ENCODE data around the gene ECE1. TPM values are rescaled to one million over a fixed set of nuclear protein-coding genes. Genes with fewer than 3 reads are reported as not detected.

ECE1 gene
- total RNA-seq, result 100 to 1,000 TPM in 3 of 4 donors, 10 to 100 TPM in 1; 55.9 to 149 (median 112) TPM

GRCh38 chr1:21289700-21290545, at the start of gene ECE1:
Gene ECE1, minus strand, starts transcription at chr1:21290463. Its CDS starts 49 bp downstream, at chr1:21290414.
- TF ChIP-seq EP300 (IDR thresholded peaks at IDR 0.05; ENCODE audit: low read depth) (no peak), CTCF (IDR thresholded peaks at IDR 0.05) (no peak), POLR2AphosphoS5 (IDR thresholded peaks at IDR 0.05) (peak in 1 of 3 donors; percentile 33), POLR2A (IDR thresholded peaks at IDR 0.05) (peak; percentile 19)
- H3K9me3 ChIP-seq, result no peaks in the 10 kb centered on the region
- no peaks in the 10 kb centered on the region for H3K36me3 ChIP-seq
- peaks cover 29 to 67% (median 38%) of the 10 kb centered on the region in 4 donors for H3K4me1 ChIP-seq
- peak; percentile 69 for DNase-seq
- in situ Hi-C loops (cut with MboI; ENCODE audit: low pct_ligation_motif_present in 1 of 4, low pct_unique_long_range_greater_than_20kb in 1 of 4, low sequenced_read_pairs in 3 of 4) (no loop called here), intact Hi-C loops (cut with DNase I; ENCODE audit: low total_unique reads) (no loop called here)
- no peaks in the 10 kb centered on the region for H3K27me3 ChIP-seq
- peak within 1 kb of the TSS; percentile 46 to 63 (median 61) for H3K4me3 ChIP-seq
- peak within 1 kb of the TSS; percentile 78 to 85 (median 80) for H3K27ac ChIP-seq
- 1% methylated on average over 27 of the region's 90 CpGs; no CpG with 5 or more reads in 1 of the 2 donors for WGBS, 2 donors (ENCODE audit: low coverage in 1 of 2)

- 67 to 68% methylated on average over 5 to 9 of the region's 9 CpGs for WGBS, 2 donors (ENCODE audit: low coverage in 1 of 2)
- TF ChIP-seq EP300 (IDR thresholded peaks at IDR 0.05; ENCODE audit: low read depth) (no peak), POLR2AphosphoS5 (IDR thresholded peaks at IDR 0.05) (no peak)
- H3K9me3 ChIP-seq, result no peaks in the 10 kb centered on the region
- intact Hi-C loops (cut with DNase I; ENCODE audit: low total_unique reads), result loop anchor here (5.0 kb wide), 1 partner anchor 32 kb away; no protein-coding TSS in a partner anchor
- H3K4me1 ChIP-seq, result peaks cover 83 to 99% (median 98%) of the 10 kb centered on the region in 4 donors
- peak overlapping the region; percentile 85 to 98 (median 91) for H3K27ac ChIP-seq
- H3K4me3 ChIP-seq, result no peak overlapping the region
- DNase-seq, result no peak
- no peaks in the 10 kb centered on the region for H3K27me3 ChIP-seq
- no peaks in the 10 kb centered on the region for H3K36me3 ChIP-seq
- in situ Hi-C loops (cut with MboI; ENCODE audit: low pct_ligation_motif_present in 1 of 4, low pct_unique_long_range_greater_than_20kb in 1 of 4, low sequenced_read_pairs in 3 of 4), result no loop called here
Observed at GRCh38 chr1:21339356-21340229, 49.3 kb upstream of the ECE1 start.

- no peak for TF ChIP-seq EP300 (IDR thresholded peaks at IDR 0.05; ENCODE audit: low read depth)
- TF ChIP-seq POLR2AphosphoS5 (IDR thresholded peaks at IDR 0.05), result peak; percentile 47 to 74 (median 52)
- TF ChIP-seq CTCF (IDR thresholded peaks at IDR 0.05), result no peak
- Histone ChIP-seq H3K27me3 (no peaks in the 10 kb centered on the region), H3K36me3 (no peaks in the 10 kb centered on the region), H3K9me3 (no peaks in the 10 kb centered on the region), H3K27ac (peak overlapping the region; percentile 85 to 98 (median 91)), H3K4me1 (peaks cover 85 to 99% (median 99%) of the 10 kb centered on the region in 4 donors), H3K4me3 (no peak overlapping the region)
- in situ Hi-C loops (cut with MboI; ENCODE audit: low pct_ligation_motif_present in 1 of 4, low pct_unique_long_range_greater_than_20kb in 1 of 4, low sequenced_read_pairs in 3 of 4) (no loop called here), intact Hi-C loops (cut with DNase I; ENCODE audit: low total_unique reads) (no loop called here)
- DNase-seq, result peak; percentile 75
- 25 to 87% methylated on average over 3 to 10 of the region's 10 CpGs for WGBS, 2 donors (ENCODE audit: low coverage in 1 of 2)
Observed at GRCh38 chr1:21338573-21339355, 48.5 kb upstream of the ECE1 start.

GRCh38 chr1:21337928-21338572, 47.8 kb upstream of the ECE1 start:
- Histone ChIP-seq H3K9me3 (no peaks in the 10 kb centered on the region), H3K27me3 (no peaks in the 10 kb centered on the region), H3K4me1 (peaks cover 85 to 99% (median 99%) of the 10 kb centered on the region in 4 donors), H3K27ac (peak overlapping the region; percentile 85 to 98 (median 91)), H3K4me3 (no peak overlapping the region), H3K36me3 (no peaks in the 10 kb centered on the region)
- intact Hi-C loops (cut with DNase I; ENCODE audit: low total_unique reads), result no loop called here
- TF ChIP-seq POLR2AphosphoS5 (IDR thresholded peaks at IDR 0.05), result peak in 1 of 3 donors; percentile 41
- TF ChIP-seq CTCF (IDR thresholded peaks at IDR 0.05), result no peak
- in situ Hi-C loops (cut with MboI; ENCODE audit: low pct_ligation_motif_present in 1 of 4, low pct_unique_long_range_greater_than_20kb in 1 of 4, low sequenced_read_pairs in 3 of 4), result no loop called here
- DNase-seq, result peak; percentile 79
- WGBS, 2 donors (ENCODE audit: low coverage in 1 of 2), result 38% methylated on average over 7 of the region's 7 CpGs; no CpG with 5 or more reads in 1 of the 2 donors

Data from transverse colon (tissue), 4 donors.